ENCODE data around the gene KLRF1. TPM values are rescaled to one million over a fixed set of nuclear protein-coding genes. Genes with fewer than 3 reads are reported as not detected.

KLRF1 gene
- total and polyA plus RNA-seq, 12 donors: 0.17 to 0.61 (median 0.42) TPM; not detected in 7

DNA sequence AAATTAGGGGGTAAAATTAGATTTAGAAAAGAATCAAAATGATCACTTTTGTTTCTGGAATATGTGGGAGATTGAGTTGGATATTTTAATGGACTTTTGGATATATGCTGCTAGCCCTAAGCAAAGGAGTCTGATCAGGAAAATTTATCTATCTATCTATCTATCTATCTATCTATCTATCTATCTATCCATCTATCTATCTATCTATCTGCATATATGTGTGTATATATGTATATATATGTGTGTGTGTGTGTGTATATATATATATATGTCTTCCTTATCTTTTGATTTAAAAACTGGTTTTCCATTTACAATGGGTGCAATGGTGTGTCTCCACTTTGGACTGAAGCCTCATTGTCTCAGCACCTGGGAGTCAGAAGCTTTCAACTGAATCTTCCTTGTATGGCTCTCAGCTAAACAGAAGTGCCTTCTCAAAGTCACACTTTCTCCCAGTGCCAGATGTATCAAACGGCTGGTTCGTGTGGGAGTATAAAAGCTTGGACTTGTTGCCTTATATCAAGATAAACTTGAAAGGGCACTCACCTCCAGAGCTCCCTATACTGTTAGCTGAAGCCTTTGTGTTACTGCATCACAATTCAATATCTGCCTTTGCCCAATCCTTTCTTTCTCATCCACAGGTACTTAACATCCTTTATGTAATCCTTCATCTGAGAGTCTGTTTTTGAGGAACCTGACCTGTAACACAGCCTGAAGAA is 34.9 kb upstream of the KLRF1 start:
- no peaks in the 10 kb centered on the region for H3K9me3 ChIP-seq (replicated peaks in 1 of 3)
- TF ChIP-seq, protein P1, sequence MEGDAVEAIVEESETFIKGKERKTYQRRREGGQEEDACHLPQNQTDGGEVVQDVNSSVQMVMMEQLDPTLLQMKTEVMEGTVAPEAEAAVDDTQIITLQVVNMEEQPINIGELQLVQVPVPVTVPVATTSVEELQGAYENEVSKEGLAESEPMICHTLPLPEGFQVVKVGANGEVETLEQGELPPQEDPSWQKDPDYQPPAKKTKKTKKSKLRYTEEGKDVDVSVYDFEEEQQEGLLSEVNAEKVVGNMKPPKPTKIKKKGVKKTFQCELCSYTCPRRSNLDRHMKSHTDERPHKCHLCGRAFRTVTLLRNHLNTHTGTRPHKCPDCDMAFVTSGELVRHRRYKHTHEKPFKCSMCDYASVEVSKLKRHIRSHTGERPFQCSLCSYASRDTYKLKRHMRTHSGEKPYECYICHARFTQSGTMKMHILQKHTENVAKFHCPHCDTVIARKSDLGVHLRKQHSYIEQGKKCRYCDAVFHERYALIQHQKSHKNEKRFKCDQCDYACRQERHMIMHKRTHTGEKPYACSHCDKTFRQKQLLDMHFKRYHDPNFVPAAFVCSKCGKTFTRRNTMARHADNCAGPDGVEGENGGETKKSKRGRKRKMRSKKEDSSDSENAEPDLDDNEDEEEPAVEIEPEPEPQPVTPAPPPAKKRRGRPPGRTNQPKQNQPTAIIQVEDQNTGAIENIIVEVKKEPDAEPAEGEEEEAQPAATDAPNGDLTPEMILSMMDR (IDR thresholded peaks at IDR 0.05): no peak
- TF ChIP-seq POLR2A (IDR thresholded peaks at IDR 0.05): no peak
- no peak for DNase-seq
- no peak overlapping the region for H3K4me3 ChIP-seq
- 19 to 37% (median 27%) methylated on average over 2 of the region's 2 CpGs for WGBS, 4 donors
- H3K27me3 ChIP-seq: peaks cover 4% of the 10 kb centered on the region
- intact Hi-C loops (cut with DNase I): no loop called here
- no peaks in the 10 kb centered on the region for H3K4me1 ChIP-seq (replicated peaks in 1 of 2)
- no peak overlapping the region for H3K27ac ChIP-seq
- H3K36me3 ChIP-seq (replicated peaks in 1 of 2): no peaks in the 10 kb centered on the region

DNA sequence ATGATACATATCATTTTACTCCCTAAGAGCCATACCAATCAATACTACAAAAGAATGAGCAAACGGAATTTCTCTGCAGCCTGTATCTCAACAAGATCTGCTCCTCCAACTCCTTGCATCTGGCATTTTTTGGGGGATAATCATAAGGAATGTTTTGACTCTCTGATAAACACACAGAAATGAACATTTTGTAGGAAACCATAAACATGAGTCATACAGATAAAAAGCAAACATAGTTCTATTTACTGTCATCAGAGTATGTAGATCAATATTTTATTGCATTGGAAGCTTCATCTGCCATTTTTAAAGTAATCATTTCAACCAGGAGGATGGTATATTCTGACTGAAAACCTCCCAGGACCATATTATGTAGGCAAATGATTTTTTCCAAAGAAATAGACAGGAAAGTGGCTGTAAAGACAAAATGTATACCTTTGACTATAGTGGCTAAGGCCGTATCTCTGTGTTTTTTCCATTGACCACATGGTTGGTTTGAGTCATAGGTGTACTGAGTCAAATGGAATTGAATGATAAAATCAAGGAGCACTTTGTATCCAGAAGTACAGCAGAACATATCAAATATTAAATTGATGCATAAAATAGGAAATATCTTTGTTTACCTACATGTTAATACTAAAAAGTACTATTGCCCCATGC is 34.2 kb upstream of the KLRF1 start:
- Histone ChIP-seq H3K4me1 (replicated peaks in 1 of 2) (no peaks in the 10 kb centered on the region), H3K4me3 (no peak overlapping the region), H3K36me3 (replicated peaks in 1 of 2) (no peaks in the 10 kb centered on the region), H3K27me3 (peaks cover 4% of the 10 kb centered on the region), H3K27ac (no peak overlapping the region), H3K9me3 (replicated peaks in 1 of 3) (no peaks in the 10 kb centered on the region)
- DNase-seq: no peak
- intact Hi-C loops (cut with DNase I): no loop called here
- no peak for TF ChIP-seq POLR2A (IDR thresholded peaks at IDR 0.05)
- TF ChIP-seq, protein P1 (IDR thresholded peaks at IDR 0.05): no peak
- WGBS, 4 donors: 65 to 78% (median 72%) methylated on average over 2 of the region's 2 CpGs

DNA sequence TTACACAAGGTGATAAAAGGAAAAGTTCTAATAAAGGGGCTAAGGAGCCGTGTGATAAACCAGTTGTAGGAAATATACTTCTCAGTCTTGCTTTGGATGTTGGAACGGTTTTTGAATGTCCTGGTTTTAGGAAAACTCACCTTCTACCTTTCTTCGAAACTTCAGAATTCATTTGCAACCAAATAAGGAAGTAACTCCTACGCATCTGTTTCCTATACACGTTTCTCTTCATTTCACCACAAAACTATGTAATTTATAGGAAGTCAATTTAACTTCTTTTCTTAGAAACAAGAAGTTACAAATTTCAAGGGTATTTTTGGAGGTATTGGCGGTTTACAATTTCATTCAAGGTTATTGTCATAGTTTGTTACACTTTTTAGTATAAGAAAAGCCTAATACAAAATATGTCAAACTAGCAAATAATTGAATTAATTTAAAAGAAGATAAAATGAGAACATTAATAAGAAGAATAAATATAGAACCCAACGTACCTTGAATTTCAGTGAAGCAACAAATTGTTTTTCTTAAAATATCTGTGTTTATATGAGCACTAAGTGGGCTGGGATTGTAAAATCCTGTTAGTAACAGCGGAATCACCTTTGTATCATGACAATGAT is 33.4 kb upstream of the KLRF1 start:
- Histone ChIP-seq H3K9me3 (replicated peaks in 1 of 3) (no peaks in the 10 kb centered on the region), H3K27me3 (peaks cover 4% of the 10 kb centered on the region), H3K36me3 (replicated peaks in 1 of 2) (no peaks in the 10 kb centered on the region), H3K27ac (no peak overlapping the region), H3K4me3 (no peak overlapping the region), H3K4me1 (replicated peaks in 1 of 2) (no peaks in the 10 kb centered on the region)
- TF ChIP-seq, protein P1 (IDR thresholded peaks at IDR 0.05): no peak
- no peak for TF ChIP-seq POLR2A (IDR thresholded peaks at IDR 0.05)
- DNase-seq: no peak
- WGBS, 4 donors: 52 to 59% (median 55%) methylated on average over 8 of the region's 8 CpGs
- intact Hi-C loops (cut with DNase I): no loop called here

DNA sequence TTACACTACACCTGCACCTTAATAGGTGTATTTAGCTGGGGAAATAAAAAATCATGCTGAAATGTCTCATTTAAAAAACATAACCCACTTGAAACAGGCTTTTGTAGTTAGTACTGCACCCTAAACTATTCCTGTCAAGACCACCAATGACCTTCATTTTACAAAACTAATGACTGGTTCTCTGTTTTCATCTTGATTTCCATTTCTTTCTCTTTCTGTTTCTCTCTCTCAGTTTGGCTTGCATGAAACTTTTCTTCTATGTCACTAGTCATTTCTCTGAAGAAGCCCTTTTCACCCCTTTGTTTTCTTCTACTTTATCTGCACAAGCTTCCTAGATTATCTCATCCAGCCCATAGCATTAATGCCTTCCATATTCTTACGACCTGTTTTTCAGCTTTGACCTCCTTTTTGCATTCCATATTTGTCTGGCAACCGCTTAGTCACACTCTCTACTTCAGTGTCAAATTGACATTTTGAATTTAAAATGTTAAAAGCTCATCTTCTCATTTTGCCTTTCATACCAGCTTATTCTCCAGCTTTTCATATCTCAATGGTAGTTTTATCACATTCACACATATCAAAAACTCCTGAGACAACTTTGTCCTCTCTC is 32.7 kb upstream of the KLRF1 start:
- Histone ChIP-seq H3K9me3 (replicated peaks in 1 of 3) (no peaks in the 10 kb centered on the region), H3K27ac (no peak overlapping the region), H3K36me3 (replicated peaks in 1 of 2) (no peaks in the 10 kb centered on the region), H3K4me1 (replicated peaks in 1 of 2) (no peaks in the 10 kb centered on the region), H3K4me3 (no peak overlapping the region), H3K27me3 (peaks cover 4% of the 10 kb centered on the region)
- DNase-seq: no peak
- 47 to 61% (median 51%) methylated on average over 2 of the region's 2 CpGs for WGBS, 4 donors
- intact Hi-C loops (cut with DNase I): no loop called here
- TF ChIP-seq POLR2A (IDR thresholded peaks at IDR 0.05): no peak
